Measurements from ENCODE around the gene TRMT1. TPM values are rescaled to one million over a fixed set of nuclear protein-coding genes. Genes with fewer than 3 reads are reported as not detected.
A peak's percentile ranks its signal among the peaks of the same experiment; 100 is the strongest.
"Not testable (repeated sequence)": the region's sequence is repeated elsewhere in the genome, so short reads cannot be mapped to it uniquely, and the experiment has no call there.

The TRMT1 gene
- total RNA-seq = 20.3 and 26.2 TPM in 2 replicates

GRCh38 chr19:13116282-13117175 lies at the start of gene TRMT1:
Gene TRMT1 (minus strand): TSS chr19:13116740. CDS start chr19:13116399, 341 bp downstream.
- peak; percentile 89 to 96 for DNase-seq (ENCODE audit: low read depth in 2 of 2)

GRCh38 chr19:13166151-13166550 lies 49.6 kb upstream of the TRMT1 start:
- DNase-seq (ENCODE audit: low read depth in 2 of 2) = not testable (repeated sequence)

GRCh38 chr19:13165162-13165997 lies 48.8 kb upstream of the TRMT1 start:
- DNase-seq (ENCODE audit: low read depth in 2 of 2) = no peak

- peak in 1 of 2 donors; percentile 85 for DNase-seq (ENCODE audit: low read depth in 2 of 2)
Measured at GRCh38 chr19:13164343-13165161, 48.0 kb upstream of the TRMT1 start.

- DNase-seq (ENCODE audit: low read depth in 2 of 2) = peak in 1 of 2 donors; percentile 67
Measured at GRCh38 chr19:13163609-13164342, 47.2 kb upstream of the TRMT1 start.

- DNase-seq (ENCODE audit: low read depth in 2 of 2) = peak; percentile 72 to 98
Measured at GRCh38 chr19:13162724-13163608, 46.4 kb upstream of the TRMT1 start.

GRCh38 chr19:13160557-13160956 lies 44.0 kb upstream of the TRMT1 start:
- no peak for DNase-seq (ENCODE audit: low read depth in 2 of 2)

- no peak for DNase-seq (ENCODE audit: low read depth in 2 of 2)
Measured at GRCh38 chr19:13159713-13160112, 43.2 kb upstream of the TRMT1 start.

- peak; percentile 62 to 78 for DNase-seq (ENCODE audit: low read depth in 2 of 2)
Measured at GRCh38 chr19:13155472-13156359, 39.2 kb upstream of the TRMT1 start.

GRCh38 chr19:13154911-13155471 lies 38.5 kb upstream of the TRMT1 start:
- DNase-seq (ENCODE audit: low read depth in 2 of 2) = peak; percentile 54 to 71

- peak; percentile 73 to 92 for DNase-seq (ENCODE audit: low read depth in 2 of 2)
Measured at GRCh38 chr19:13154241-13154778, 37.8 kb upstream of the TRMT1 start.

GRCh38 chr19:13153569-13154240 lies 37.2 kb upstream of the TRMT1 start:
- peak in 1 of 2 donors; percentile 55 for DNase-seq (ENCODE audit: low read depth in 2 of 2)

- DNase-seq (ENCODE audit: low read depth in 2 of 2) = peak; percentile 90 to 94
Measured at GRCh38 chr19:13152974-13153568, 36.5 kb upstream of the TRMT1 start.

- DNase-seq (ENCODE audit: low read depth in 2 of 2) = no peak
Measured at GRCh38 chr19:13152356-13152973, 35.9 kb upstream of the TRMT1 start.

GRCh38 chr19:13151605-13152355 lies 35.2 kb upstream of the TRMT1 start:
- peak; percentile 93 to 98 for DNase-seq (ENCODE audit: low read depth in 2 of 2)

All from dermis microvascular lymphatic vessel endothelial cell (primary cell).